Measurements from ENCODE around the gene GPR31.

GPR31 gene

DNA sequence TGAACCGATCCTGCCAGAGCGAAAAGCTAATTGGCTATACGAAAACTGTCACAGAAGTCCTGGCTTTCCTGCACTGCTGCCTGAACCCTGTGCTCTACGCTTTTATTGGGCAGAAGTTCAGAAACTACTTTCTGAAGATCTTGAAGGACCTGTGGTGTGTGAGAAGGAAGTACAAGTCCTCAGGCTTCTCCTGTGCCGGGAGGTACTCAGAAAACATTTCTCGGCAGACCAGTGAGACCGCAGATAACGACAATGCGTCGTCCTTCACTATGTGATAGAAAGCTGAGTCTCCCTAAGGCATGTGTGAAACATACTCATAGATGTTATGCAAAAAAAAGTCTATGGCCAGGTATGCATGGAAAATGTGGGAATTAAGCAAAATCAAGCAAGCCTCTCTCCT is 20.7 kb downstream of the GPR31 start:
- no peak for DNase-seq

DNA sequence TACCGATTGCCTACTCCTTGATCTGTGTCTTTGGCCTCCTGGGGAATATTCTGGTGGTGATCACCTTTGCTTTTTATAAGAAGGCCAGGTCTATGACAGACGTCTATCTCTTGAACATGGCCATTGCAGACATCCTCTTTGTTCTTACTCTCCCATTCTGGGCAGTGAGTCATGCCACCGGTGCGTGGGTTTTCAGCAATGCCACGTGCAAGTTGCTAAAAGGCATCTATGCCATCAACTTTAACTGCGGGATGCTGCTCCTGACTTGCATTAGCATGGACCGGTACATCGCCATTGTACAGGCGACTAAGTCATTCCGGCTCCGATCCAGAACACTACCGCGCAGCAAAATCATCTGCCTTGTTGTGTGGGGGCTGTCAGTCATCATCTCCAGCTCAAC is 21.4 kb downstream of the GPR31 start:
- no peak for DNase-seq

DNA sequence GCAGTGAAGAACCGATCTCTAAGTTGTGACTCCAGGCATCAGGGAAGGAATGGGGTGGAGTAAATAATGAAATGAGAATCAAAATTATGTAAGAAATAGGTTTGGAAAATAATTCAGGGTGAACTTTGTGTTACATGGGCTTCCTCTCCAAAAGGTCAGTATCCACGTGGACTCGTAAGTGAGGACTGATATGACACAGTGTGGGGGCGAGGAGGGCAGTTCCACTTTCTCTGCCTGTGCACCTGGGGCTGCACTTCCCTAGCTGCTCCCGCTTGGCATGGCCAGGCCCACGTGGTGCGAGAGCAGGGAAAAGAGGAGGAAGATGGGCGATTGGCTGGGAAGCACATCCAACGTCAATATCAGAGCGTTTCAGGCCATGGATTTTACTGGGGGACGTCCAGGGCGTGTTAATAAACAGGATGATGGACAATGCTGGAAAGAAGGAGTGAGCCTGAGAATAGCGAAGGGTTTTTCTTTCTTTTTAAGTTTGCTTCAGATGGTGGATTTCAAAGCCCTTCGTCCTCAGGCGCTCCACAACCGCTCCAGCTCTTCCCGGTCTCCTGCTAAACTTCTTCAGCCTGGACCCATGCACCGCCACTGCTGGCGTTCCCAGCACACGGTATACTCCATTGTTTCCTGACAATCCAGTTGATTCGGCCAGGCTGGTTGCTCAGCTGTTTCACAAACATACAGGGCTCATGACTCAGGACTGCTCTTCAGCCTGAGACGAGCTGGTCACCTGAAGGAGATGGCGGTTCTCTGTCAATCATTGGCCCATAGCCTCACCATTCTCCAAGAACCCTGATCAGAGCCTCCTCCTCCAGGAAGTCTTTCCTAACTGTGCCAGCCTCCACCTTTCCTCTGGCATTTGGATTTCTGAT is 23.1 kb downstream of the GPR31 start:
- no peak for DNase-seq

DNA sequence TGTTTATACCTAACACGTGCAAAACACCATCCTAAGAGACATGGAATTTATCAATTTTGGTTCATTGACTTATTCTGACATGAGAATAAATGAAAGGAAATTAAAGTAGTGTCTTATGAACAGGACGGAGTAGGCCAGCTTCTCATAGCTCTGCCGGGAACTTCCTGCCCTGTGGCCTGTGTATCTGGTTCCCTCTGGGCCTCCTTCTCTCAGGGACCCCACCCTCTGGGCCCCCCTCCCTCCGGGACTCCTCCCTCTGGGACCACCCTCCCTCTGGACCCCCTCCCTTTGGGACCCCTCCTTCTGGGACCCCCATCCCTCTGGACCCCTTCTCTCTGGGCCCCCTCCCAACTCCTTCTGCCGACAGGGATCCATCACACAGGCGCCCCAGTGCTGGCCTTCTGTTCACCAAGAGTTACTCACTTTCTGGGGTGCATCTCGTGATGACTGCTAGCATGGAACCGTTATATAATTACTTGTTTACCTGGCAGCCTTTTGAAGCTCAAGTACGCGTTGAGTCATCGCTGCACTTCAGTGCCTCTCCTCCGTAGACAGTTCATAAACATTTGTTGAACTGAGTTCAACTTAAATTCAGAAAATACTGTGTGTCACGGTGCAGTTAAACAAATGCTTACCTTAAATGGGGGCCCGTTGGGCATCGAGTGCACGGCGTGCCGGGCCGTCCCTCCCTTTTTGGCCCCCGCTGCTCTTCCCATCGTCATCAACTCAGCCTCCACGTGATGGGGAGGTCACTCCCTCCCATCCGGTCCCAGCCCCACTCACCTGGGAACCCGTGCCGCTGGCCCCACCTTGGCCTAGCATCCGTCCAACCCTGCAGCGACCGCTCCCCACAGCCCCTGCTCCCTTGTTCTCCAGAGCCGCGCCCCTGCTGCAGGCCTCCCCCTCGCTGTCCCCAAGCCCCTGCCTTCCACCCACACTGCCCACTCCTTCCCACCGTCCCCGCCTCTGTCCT is 26.8 kb downstream of the GPR31 start:
- peak; percentile 34 for DNase-seq

DNA sequence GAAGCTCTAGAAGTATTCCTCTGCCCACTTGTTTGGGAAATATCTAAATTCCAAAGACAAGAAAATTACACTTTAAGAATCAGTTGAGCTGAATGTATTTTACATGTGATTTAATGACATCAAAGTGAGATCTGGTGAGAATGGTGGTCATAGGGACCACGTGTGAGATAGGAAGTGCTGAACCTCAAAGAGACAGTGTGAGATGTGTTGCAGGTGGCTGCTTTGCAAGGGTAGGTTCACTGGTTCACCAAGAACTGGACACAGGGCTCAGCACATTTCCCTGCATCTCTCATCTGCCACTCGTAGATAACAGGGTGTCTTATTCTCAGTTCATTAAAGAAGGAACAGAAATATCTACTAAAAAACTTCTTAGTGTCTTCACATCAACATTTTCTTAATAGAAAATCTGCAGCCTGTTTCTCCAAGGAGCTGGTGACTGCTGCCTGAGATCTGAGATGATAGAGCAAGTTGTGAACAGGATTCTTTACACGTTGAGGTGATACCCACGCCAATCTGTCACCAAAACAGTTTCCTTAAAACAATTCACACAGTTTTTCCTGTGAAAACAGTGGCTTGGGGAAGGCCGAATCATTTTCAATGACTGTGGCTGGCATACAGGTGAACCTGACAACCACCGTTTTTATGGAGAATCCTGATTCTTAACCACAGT is 27.6 kb downstream of the GPR31 start:
- no peak for DNase-seq

DNA sequence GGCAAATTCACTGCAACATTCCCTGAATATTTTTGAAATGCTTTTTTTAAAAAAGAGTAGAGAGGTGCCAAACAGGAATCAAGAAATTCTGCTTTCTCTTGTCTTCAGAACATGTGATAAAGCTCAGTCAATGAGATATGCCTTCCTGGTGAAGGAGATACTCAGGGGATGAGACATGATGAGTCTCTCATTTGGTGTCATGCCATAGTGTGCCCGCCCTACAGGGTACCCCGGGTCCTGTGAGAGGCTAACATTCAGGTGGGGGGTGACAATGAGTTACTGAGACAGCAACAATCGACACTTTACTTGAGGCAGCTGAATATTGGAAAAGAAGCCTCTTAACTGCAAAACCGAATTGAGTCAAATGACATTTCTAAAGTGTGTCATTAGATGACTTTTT is 28.2 kb downstream of the GPR31 start:
- DNase-seq = no peak

DNA sequence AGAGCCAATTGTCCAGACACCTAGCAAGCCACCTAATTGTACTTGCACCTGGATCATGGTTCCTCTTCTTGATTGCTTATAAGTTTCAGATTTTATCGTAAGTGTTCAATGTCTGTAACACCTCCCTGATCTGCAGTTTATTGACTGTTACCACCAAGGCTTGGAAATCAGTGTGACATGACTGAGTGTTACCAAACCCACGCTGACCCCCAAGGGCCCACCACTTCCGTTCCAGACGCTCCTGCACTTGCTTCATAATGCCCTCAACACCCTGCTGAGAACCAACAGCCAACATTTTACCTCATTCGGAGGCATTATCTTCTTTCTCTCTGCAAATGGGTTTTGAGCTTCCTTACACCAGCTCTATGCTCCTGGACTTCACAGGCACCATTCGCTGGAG is 28.6 kb downstream of the GPR31 start:
- DNase-seq = no peak

DNA sequence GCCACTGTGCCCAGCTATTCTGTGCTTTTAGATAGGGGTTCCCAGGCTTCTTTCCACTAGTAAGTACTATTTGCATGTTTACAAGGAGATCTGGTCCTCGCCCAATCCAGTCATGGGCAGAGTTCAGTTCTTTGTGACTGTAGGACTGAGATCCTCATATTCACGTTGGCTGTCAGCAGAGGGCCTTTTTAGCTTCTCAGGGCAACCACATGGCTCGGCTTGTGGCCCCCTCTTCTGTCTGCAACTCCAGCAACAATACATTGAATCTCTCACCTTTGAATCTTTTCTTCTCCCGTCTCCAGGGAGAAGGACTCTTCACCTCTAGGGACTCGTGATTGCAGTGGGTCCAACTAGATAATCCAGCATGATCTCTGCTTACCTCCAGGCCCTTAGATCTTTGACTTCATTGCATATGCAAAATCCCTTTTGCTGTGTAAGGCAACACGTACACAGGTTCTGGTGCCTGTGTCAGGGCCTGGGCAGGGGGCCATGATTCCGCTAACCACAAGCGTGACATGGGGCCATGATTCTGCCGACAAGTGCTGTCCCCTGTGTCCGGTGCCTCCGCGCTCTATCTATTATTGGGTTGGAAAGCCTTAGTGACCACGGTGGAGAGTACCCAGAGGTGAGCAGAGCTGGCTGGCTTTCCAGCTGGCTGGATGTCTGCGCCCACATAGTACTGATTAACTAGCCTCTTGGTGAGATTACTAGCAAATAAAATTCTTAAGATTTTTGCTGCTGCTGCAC is 29.8 kb downstream of the GPR31 start:
- DNase-seq = no peak

DNA sequence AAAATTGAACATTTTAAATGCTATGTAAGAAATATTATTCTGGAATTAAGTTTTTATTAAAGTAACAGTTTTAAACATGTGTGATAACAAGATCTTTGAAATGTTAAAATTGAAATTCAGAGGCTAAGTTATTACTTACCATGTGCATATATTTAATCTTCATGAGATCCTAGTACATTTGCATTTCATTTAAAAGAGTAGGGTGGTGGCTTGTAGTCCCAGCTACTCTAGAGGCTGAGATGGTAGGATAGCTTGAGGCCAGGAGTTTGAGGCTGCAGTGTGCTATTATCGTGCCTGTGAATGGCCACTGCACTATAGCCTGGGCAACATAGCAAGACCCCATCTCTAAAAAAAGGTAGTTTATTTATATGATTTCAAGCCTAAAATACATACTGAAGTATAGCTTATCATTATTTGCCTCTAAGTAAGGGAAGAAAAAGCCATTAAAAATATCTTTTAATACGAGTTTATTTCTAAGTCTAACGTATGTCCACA is 31.9 kb downstream of the GPR31 start:
- DNase-seq = no peak

DNA sequence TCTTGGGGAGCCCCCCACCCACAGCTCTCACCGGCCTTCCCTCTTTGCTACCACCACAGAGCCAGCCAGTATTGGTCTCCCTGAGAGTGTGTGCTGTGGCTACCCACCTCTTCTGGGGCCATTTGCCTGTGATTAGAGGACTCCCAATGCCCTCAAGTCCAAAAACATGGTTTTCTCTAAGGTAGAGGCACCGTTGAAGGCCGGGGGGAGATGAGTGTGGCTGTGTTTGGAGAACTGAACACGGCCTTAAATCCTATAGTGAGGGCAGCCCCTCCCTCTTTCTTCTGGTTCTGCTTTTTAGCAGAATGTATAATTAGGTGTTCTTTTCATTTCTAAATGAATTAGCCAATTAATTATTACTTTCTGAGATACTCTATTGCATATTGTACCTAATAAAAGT is 32.4 kb downstream of the GPR31 start:
- DNase-seq = no peak

DNA sequence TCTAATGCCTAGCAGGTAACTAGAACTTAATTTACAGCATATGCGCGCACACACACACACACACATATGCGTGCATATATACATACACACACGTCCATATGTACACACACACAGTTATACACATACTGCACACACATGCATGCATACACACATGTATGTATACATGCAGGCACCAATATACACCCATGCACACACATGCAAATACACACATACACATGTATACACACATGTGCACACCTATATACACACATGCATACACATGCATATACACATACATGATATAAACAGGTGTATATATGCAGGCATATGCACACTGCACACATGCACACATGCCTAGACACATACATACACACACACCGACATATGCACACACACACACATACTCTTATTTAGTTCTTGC is 33.0 kb downstream of the GPR31 start:
- DNase-seq = no peak

DNA sequence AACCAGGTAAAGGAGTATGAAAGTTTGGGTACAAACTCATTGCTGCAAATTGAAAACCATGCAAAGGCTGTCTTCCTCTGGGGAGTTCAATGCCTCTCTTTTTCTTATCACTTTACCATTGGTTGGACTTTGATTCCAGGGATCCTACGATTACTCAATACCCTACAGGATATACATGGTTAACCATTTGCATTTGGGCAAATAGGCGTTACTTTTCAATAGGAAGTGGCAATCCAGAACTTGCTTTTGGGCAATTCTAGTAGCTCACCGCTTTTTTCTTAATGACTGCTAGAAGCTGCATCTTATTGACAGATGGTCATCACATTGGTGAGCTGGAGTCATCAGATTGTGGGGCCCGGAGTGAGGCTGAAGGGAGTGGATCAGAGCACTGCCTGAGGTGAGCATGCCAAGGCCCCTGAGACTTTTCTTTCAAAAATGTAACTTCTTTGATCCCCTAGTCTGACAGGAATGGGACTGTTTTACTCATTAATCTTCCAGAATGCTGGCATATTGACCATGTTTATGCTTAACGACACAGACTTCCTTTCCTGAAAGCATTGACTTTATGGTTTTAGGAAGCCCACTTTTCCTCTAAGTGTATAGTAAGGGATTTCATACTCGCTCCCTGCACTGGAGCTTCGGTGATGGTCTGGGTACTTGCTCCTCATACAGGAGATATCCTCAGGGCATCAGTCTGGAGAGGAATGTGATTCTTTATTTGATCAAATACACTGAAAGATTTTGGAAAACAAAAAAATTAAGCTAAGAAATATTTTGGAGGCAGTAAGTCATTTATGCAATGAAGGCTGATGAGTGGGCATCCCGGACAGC is 34.7 kb downstream of the GPR31 start, which contains the start of gene CCR6:
CCR6 (plus strand) TSS at position 270 of the 831 bp plus-strand sequence. CDS start 13,039 bp downstream, outside the sequence.
- no peak for DNase-seq

DNA sequence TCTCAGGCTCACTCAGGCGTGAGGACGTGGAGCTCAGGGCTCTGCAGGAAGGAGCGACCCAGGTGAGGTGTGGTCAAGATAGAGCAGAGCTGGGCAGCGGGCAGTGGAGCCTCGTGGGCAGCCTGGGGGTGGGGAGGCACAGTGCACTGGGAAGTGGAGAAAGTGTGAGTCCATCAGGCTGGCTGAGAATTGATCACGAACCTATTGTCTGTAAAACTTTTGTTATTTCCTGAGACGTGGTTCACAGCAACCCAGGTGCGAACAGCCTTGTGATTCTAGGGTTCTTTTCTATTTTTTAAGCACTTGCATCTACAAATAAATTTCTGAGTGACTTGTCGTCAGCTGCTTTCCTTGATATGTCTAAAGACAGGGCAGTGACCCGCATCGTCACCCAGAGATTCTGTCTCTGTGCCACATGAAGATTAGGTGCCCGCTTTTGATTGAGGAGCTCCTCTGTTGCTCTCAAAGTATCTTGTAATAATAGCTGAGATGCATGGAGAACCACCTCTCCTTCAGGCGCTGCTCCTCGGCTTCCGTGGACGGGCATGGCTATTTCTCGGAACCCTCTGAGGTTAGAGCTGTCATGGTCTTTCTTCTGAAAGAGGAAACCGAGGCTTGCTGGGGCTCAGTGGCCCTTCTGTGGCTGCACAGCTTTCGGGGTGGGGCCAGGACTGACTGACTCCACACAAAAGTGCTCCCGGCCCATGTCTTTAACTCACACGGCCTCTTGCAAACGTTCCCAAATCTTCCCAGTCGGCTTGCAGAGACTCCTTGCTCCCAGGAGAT is 35.5 kb downstream of the GPR31 start:
- no peak for DNase-seq

DNA sequence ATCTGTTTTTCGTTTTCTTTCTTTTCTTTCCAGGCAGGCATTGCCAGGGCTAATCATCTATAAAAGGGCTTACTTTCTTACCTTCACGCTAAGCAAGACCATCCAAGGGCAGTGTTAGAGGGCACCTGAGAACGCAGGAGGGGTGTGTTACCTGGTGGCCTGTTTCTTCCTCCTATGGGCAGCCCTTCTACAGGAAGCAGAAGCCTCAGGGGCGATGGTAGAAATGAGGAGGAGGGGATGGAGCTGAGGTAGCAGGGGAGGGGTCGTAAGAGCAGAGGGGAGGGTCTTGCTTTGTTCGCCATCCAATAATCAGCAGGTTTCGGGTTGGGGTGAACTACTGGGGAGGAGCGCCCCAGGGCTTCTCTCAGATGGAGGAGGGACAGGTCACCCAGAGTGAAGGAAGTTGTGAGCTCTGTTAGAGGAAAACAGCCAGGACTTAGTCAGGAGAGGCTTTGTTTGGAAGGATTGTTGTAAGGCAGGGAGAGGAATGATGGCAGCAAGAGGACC is 36.4 kb downstream of the GPR31 start:
- no peak for DNase-seq

DNA sequence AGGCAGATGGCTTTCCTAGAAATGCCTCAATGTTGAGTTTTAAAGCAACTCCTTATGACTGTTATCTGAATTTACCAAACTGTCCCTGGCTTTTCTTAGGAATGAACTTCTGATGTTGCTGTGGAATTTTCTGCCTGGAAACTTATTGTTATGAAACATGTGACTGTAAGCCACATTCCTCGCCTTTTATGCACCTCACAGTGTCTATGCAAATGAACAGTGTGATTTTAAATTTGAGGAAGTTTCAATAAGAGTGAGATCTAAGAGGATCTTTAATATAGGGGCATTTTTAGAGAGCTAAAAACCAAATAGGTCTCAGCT is 37.2 kb downstream of the GPR31 start:
- DNase-seq = no peak

DNA sequence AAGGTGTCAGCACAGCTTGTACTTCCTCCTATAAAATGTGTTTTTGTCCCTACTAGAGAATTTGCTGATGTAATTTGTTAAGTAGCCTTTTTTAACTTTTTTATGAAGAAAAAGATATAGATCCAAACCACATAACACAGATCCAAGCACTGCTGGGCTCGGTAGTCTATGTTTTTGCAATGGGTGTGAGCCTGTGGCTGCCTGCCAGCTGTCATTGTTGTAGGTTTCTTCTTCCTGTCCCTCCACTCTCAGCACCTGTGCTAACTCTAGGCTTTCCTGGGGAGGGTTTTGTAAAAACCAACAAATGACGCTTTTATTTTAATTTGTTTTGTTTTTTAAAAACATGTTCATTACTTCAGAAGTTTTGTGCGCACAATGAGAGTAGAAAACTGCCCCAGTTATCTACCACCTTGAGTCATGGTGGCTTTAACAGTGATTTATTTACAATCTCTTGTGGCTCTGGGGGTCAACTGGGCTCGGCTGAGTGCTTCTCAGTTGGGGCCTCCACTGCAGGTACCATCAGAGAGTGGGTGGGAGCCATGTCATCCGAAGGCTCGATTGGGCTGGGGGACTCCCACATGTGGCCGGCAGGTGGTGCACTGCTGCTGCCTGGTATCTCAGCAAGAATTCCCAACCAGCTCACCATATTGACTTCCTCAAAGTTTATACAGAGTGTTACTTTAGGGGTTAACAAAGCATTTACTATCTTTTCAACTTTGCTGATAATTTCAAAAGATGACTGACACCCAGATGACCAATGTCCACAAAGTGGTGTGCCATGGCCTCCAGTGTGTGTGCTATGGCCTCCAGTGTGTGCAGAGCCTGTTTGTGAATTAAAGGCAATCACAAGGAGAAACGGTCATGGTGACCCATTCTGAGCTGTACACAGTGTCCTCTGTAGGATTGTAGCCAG is 37.9 kb downstream of the GPR31 start:
- DNase-seq = no peak

DNA sequence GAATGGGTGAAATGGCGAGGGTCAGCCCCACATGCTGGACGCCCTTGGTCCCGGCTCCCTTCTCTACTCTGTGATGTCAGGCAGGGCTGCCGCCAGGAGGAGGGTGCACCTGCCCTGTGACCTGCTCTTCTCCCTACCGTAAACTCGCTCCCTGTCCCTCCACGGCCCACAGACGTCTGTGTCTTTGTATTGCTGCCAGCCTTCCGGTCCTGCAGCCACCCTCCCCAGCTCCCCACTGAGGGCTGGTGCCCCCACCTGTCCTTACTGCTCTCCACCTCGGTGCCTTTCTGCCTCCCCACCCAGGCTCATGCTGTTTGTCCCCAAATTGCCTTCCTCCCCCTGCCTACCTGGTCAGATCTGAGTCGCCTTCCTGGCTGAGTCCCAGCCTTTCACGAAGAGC is 38.9 kb downstream of the GPR31 start:
- no peak for DNase-seq

DNA sequence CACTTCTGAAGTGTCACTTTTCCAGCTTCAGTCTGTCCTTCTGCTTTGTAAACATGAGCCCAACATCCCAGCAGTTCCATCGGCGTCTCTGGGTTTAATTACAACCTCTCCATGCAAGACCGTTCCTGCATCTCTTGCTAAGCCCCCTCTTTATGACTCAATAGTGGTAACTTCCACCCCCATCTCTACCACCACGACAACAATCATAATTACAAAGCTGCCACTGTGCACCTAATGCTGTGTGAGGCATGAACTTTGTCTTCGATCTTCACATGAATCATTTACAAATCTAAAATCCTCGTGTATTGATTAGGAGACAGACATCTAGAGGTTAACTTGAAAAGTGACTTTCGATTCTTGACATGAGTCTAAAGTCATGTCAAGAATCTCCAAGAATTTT is 39.8 kb downstream of the GPR31 start:
- DNase-seq = no peak

DNA sequence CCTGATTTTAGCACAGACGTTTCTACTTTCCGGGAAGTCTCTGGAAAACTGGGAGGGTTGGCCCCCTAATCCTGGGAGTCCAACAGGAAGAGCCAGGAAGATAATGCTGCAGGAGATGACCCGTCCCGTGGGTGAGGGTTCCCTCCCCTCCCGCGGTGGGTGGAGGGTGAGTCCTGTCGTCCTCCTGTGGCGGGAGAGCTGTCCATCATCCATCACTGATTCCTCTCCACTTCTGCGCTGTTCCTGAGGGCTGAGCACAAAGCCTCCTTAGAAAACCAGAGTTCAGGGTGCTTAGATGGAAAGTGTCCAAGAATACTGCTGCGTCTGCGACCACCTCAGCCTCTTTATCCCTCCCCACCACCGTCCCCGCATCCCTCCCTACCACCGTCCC is 40.9 kb downstream of the GPR31 start:
- no peak for DNase-seq

Data from NCI-H510A (cell line).